Stimulated activated naive CD4-positive, alpha-beta T cell (primary cell): ENCODE data around the gene FOXQ1.

Experiments used
- DNase-seq, 6 experiments: peaks; one replicate each; lab custom pipeline; 2025; lab: John Stamatoyannopoulos, UW

Gene FOXQ1

DNA sequence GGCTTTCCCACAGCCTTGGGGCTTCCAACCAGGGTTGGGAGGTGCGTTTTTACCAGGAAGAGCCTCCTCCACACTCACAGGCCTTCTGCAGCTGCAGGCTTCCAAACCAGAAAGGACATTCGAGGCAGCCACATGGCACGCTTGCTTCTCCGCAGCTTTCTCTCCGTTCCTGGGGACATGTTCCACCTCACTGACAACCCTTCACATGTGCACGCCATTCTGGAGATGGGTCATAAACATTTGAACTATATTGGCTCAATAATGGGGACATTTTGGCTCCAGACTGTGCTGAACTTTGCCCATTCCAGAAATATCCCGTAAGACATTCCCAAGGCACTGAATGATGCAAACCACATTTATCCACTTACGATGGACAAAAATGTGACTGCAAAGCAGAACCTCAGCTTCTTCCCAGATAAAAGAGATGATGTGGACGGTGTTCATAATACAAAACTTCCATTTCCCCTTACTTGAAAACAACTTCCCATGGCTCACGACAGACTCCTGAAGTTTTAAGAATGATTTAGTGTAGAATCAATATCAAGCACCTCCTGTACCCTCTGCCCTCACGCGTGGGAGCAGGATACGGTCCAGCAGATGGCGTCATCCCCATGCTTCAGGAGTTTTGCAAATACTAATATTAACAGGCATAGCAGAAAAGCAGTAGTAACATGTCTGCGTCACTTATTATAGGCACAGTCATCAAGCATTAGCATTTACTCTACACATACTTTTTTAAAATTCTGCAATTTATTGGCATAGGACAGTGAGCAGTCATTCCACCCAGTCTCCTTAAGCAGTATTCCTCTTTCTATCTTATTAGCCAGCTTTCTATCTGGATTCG is 52.1 kb downstream of the FOXQ1 start:
- DNase-seq: no peak
